Colonic mucosa (tissue), 4 donors: ENCODE data around the gene SLC30A9. TPM values are rescaled to one million over a fixed set of nuclear protein-coding genes. Genes with fewer than 3 reads are reported as not detected.

Experiments used
- DNase-seq: peaks from one replicate; pipeline ENCODE4 v3.0.0-alpha.2; 2020
- H3K27ac ChIP-seq: fragments of 200-600 bp; one replicate; pipeline ENCODE4 v1.8.0; 2021
- H3K27me3 ChIP-seq: fragments of 200-600 bp; one replicate; pipeline ENCODE4 v1.8.0; 2021
- H3K36me3 ChIP-seq: fragments of 200-600 bp; one replicate; pipeline ENCODE4 v1.8.0; 2021
- H3K4me1 ChIP-seq: fragments of 200-600 bp; one replicate; pipeline ENCODE4 v1.8.0; 2021; ENCODE audit warnings: mild to moderate bottlenecking
- H3K4me3 ChIP-seq: fragments of 200-600 bp; one replicate; pipeline ENCODE4 v1.8.0; 2021
- H3K9ac ChIP-seq, 2 donors: one replicate each; pipeline ENCODE4 v1.7.0; 2013; ENCODE audit warnings: control low read depth in 2 of 2, low read depth in 2 of 2, low read length in 2 of 2
- H3K9me3 ChIP-seq: fragments of 200-600 bp; one replicate; pipeline ENCODE4 v1.8.0; 2021
- intact Hi-C: fragments of 100-400 bp; cut with DNase I; formaldehyde crosslinking; loops from one replicate; pipeline ENCODE4 v1.14.1; 2022
- total RNA-seq, 2 donors: library from RNA; stranded (reverse); fragmentation: NEBNext Ultra II Directional in 1 of 2; extraction: Animal tissue kit (Norgen Biotek cat#: 25700) in 1 of 2; gene quantifications; one replicate each; pipeline ENCODE4 v1.2.1, GENCODE V29; 2021
- TF ChIP-seq, protein P1 (sequence below): fragments of 200-600 bp; IDR thresholded peaks from one replicate; pipeline ENCODE4 v1.8.0; 2022; ENCODE audit warnings: antibody characterized with exemption, mild to moderate bottlenecking
- donor health status: healthy.
- donor health status: DM: no; HTN: no; CAD: no.
- donor health status: DM: no; HTN: no; CAD: no.

SLC30A9 gene
- total RNA-seq, 2 donors from 2014 or later, result 70.7 to 81.8 TPM

DNA sequence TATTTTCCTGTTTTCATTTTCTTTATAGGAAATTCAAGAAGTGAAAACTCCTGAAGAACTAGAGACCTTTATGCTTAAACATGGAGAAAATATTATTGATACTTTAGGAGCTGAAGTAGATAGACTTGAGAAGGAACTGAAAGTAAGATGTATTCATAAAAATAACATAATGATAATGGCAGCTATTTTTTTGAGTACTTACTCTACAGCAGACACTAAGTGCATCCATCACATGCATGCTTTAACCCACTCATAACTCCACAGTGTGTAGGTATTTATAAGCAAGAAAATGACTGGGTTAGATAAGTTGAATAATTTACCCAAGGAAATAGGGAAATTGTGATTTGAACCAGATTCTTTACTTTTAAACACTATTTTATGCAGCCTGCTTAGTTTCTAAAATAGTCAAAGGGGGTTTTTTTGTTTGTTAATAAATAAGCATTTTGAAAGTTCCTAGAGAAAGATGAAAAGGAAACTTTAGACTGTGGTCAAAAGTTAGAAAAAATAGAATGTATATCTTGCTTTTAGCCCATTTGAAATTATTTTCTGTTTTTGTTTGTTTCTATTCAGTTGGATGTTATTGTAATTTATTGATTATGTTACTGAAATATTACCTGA is 88.0 kb downstream of the SLC30A9 start:
- no peak for DNase-seq
- Histone ChIP-seq H3K4me1 (no peaks in the 10 kb centered on the region), H3K9ac (no peak overlapping the region), H3K36me3 (no peaks in the 10 kb centered on the region), H3K4me3 (no peak overlapping the region), H3K9me3 (no peaks in the 10 kb centered on the region), H3K27ac (no peak overlapping the region), H3K27me3 (no peaks in the 10 kb centered on the region)
- intact Hi-C loops, result no loop called here
- TF ChIP-seq, protein P1, sequence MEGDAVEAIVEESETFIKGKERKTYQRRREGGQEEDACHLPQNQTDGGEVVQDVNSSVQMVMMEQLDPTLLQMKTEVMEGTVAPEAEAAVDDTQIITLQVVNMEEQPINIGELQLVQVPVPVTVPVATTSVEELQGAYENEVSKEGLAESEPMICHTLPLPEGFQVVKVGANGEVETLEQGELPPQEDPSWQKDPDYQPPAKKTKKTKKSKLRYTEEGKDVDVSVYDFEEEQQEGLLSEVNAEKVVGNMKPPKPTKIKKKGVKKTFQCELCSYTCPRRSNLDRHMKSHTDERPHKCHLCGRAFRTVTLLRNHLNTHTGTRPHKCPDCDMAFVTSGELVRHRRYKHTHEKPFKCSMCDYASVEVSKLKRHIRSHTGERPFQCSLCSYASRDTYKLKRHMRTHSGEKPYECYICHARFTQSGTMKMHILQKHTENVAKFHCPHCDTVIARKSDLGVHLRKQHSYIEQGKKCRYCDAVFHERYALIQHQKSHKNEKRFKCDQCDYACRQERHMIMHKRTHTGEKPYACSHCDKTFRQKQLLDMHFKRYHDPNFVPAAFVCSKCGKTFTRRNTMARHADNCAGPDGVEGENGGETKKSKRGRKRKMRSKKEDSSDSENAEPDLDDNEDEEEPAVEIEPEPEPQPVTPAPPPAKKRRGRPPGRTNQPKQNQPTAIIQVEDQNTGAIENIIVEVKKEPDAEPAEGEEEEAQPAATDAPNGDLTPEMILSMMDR, result no peak

DNA sequence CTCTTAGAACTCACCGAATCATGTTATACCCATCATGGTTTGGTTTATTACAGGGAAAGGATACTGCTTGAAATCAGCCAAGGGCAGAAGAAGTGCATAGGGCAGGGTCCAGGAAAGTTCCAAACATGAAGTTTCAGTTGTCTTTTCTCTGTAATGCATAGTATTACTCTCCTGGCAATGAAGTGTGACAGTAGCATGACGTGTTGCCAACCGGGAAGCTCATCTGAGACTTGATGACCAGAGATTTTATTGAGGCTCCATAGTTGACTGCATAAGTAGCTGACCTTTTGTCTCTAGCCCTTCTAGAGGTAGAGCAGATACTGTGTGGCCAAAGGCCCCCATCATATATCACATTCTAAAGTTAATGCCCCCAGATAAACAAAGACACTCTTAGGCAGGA is 90.0 kb downstream of the SLC30A9 start:
- Histone ChIP-seq H3K36me3 (no peaks in the 10 kb centered on the region), H3K4me1 (no peaks in the 10 kb centered on the region), H3K27ac (no peak overlapping the region), H3K9me3 (no peaks in the 10 kb centered on the region), H3K4me3 (no peak overlapping the region), H3K9ac (no peak overlapping the region), H3K27me3 (no peaks in the 10 kb centered on the region)
- intact Hi-C loops, result no loop called here
- DNase-seq, result no peak
- TF ChIP-seq, protein P1, result no peak

DNA sequence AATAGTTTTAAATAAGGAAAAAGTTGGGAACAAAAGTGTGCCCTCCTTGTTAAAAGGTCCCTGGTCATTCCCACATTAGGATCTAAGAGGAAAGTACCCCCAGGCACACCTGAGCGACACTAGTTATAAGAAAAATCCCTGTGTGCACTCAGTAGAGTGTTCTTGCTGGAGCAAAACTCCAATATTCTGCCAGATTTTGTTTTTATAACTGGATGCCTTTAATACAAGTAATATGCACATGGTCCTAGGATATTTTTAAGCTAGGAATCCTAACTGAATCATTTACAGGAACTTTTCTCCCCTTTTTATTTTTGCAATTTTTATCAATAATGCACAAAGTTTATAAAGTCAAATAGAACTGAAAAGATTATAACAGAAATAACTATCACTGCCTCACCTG is 93.5 kb downstream of the SLC30A9 start:
- Histone ChIP-seq H3K9me3 (no peaks in the 10 kb centered on the region), H3K4me1 (no peaks in the 10 kb centered on the region), H3K4me3 (no peak overlapping the region), H3K36me3 (no peaks in the 10 kb centered on the region), H3K27me3 (no peaks in the 10 kb centered on the region), H3K27ac (no peak overlapping the region), H3K9ac (no peak overlapping the region)
- intact Hi-C loops, result no loop called here
- TF ChIP-seq, protein P1, result no peak
- DNase-seq, result no peak

DNA sequence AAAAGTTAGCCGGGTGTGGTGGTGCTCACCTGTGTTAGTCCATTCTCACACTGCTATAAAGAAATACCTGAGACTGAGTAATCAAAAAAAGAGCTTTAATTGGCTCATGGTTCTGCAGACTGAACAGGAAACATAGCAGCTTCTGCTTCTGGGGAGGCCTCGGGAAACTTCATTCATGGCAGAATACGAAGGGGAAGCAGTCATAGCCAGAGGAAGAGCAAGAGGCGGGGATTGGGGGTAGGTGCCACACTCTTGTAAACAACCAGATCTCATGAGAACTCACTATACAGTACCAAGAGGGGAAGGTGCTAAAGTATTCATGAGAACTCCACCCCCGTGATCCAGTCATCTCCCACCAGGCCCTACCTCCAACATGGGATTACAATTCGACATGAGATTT is 98.1 kb downstream of the SLC30A9 start:
- DNase-seq, result no peak
- TF ChIP-seq, protein P1, result no peak
- Histone ChIP-seq H3K4me1 (no peaks in the 10 kb centered on the region), H3K9me3 (no peaks in the 10 kb centered on the region), H3K9ac (no peak overlapping the region), H3K4me3 (no peak overlapping the region), H3K27ac (no peak overlapping the region), H3K27me3 (no peaks in the 10 kb centered on the region), H3K36me3 (no peaks in the 10 kb centered on the region)
- intact Hi-C loops, result no loop called here

DNA sequence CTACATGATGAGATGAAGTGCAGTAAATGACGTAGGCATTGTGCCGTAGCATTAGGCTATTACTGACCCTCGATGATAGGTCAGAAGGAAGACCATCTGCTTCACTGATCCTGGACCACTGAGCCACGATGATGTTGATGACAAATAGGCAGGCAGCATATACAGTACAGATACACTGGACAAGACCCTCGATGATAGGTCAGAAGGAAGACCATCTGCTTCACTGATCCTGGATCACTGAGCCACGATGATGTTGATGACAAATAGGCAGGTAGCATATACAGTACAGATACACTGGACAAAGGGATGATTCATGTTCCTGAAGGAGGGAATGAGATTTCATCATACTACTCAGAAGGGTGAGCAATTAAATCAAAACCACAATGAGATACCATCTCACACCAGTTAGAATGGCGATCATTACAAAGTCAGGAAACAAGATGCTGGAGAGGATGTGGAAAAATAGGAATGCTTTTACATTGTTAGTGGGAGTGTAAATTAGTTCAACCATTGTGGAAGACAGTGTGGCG is 111.2 kb downstream of the SLC30A9 start:
- H3K27me3 ChIP-seq, result no peaks in the 10 kb centered on the region
- H3K9ac ChIP-seq, result no peak overlapping the region
- no peaks in the 10 kb centered on the region for H3K9me3 ChIP-seq
- H3K27ac ChIP-seq, result no peak overlapping the region
- DNase-seq, result no peak
- H3K4me3 ChIP-seq, result no peak overlapping the region
- H3K4me1 ChIP-seq, result no peaks in the 10 kb centered on the region
- no peaks in the 10 kb centered on the region for H3K36me3 ChIP-seq
- intact Hi-C loops, result no loop called here
- TF ChIP-seq, protein P1, result no peak
